ENCODE measurements around the gene PROCR.

DNA sequence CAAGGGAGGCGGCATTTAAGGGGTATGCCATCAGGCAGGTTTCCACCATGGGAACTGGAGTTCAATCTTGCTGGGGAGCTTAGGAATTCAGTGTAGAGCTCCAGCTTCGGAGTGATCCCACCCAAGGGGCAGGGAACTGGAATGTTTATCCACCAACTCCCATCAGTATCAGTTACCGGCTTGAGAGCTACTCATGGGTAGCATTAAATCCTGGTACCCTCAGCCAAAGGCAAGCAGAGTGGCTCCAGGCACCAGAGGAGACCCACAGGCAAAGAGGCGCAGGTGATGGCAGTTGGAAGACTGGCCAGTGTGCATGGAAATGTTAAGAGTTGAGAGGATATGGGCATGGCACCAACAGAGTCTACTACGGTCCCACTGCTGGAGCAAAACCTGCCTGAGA is 38.8 kb upstream of the PROCR start:
- TF ChIP-seq, protein P1, sequence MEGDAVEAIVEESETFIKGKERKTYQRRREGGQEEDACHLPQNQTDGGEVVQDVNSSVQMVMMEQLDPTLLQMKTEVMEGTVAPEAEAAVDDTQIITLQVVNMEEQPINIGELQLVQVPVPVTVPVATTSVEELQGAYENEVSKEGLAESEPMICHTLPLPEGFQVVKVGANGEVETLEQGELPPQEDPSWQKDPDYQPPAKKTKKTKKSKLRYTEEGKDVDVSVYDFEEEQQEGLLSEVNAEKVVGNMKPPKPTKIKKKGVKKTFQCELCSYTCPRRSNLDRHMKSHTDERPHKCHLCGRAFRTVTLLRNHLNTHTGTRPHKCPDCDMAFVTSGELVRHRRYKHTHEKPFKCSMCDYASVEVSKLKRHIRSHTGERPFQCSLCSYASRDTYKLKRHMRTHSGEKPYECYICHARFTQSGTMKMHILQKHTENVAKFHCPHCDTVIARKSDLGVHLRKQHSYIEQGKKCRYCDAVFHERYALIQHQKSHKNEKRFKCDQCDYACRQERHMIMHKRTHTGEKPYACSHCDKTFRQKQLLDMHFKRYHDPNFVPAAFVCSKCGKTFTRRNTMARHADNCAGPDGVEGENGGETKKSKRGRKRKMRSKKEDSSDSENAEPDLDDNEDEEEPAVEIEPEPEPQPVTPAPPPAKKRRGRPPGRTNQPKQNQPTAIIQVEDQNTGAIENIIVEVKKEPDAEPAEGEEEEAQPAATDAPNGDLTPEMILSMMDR (IDR thresholded peaks at IDR 0.05): no peak
- TF ChIP-seq ZFX (IDR thresholded peaks at IDR 0.05; ENCODE audit: borderline replicate concordance): no peak
